Sigmoid colon (tissue), 7 donors: Measurements from ENCODE around the gene DHX29. TPM values are rescaled to one million over a fixed set of nuclear protein-coding genes. Genes with fewer than 3 reads are reported as not detected.

Experiments used
- DNase-seq: peaks from one replicate; pipeline ENCODE4 v3.0.0-alpha.2; 2019
- H3K27ac ChIP-seq, 4 donors: fragments of 200-600 bp; sonication (generic); one replicate each; pipeline ENCODE4 v1.5.1; 2016 to 2019; ENCODE audit warnings: mild to moderate bottlenecking in 1 of 4
- H3K27me3 ChIP-seq, 3 donors: fragments of 200-600 bp; sonication (generic); one replicate each; pipeline ENCODE4 v1.5.1; 2019; ENCODE audit warnings: mild to moderate bottlenecking in 1 of 3
- H3K36me3 ChIP-seq, 4 donors: fragments of 200-600 bp; sonication (generic); one replicate each; pipeline ENCODE4 v1.5.1; 2016 to 2019
- H3K4me1 ChIP-seq, 4 donors: fragments of 200-600 bp; sonication (generic); one replicate each; pipeline ENCODE4 v1.5.1; 2017 to 2019
- H3K4me3 ChIP-seq, 4 donors: fragments of 200-600 bp; sonication (generic); one replicate each; pipeline ENCODE4 v1.5.1; 2017 to 2019; ENCODE audit warnings: mild to moderate bottlenecking in 2 of 4, moderate library complexity in 1 of 4
- H3K9me3 ChIP-seq, 4 donors: fragments of 200-600 bp in 3 of 4; sonication (generic) in 3 of 4; one replicate each; pipeline versions ENCODE4 v1.5.1 to v1.6.1; 2013 to 2019
- EP300 ChIP-seq, 4 donors: sonication (generic); formaldehyde crosslinking; IDR thresholded peaks; one replicate each; pipeline ENCODE4 v1.6.1; 2017; ENCODE audit warnings: antibody characterized with exemption in 4 of 4
- POLR2A ChIP-seq, 2 donors: fragments of 450-650 bp; IDR thresholded peaks; one replicate each; pipeline ENCODE4 v1.6.1; 2016; ENCODE audit warnings: antibody characterized with exemption in 2 of 2, mild to moderate bottlenecking in 2 of 2, moderate library complexity in 2 of 2
- POLR2AphosphoS5 ChIP-seq, 4 donors: sonication (generic); formaldehyde crosslinking; IDR thresholded peaks; one replicate each; pipeline ENCODE4 v1.6.1; 2017; ENCODE audit warnings: antibody characterized with exemption in 4 of 4
- WGBS, 2 donors: extraction: QIAGEN DNeasy Blood & Tissue Kit; methylation state at CpG; one replicate each; pipeline ENCODE4 v1.1.7; 2013; 5-methylcytosine and 5-hydroxymethylcytosine counted together
- intact Hi-C: fragments of 100-400 bp; cut with DNase I; formaldehyde crosslinking; loops from one replicate; pipeline ENCODE4 v1.15.1; 2023
- polyA plus RNA-seq, 3 donors: library from polyadenylated mRNA; stranded (reverse); fragments of 200-250 nt; gene quantifications; one replicate each; pipeline ENCODE4 v1.2.3, GENCODE V29; 2013
- total RNA-seq, 4 donors: library from RNA; depleted of rRNA; stranded (reverse); fragments of >200 nt; gene quantifications; one replicate each; pipeline ENCODE4 v1.1.0, GENCODE V29; 2016
- TF ChIP-seq, protein P1 (sequence below), 4 experiments: fragments of 450-650 bp in 3 of 4; fragments of 200-600 bp in 1 of 4; IDR thresholded peaks; one replicate each; pipeline ENCODE4 v1.5.1; 2016 to 2019; ENCODE audit warnings: antibody characterized with exemption in 4 of 4, mild to moderate bottlenecking in 3 of 4, moderate library complexity in 2 of 4
- donor health status: healthy with polysubstance abuse.
- donor health status: Bipolar disorder and iron deficiency.
- donor health status: healthy.

DHX29 gene
- total and polyA plus RNA-seq, 7 donors: 7.6 to 34.2 (median 28.8) TPM

DNA sequence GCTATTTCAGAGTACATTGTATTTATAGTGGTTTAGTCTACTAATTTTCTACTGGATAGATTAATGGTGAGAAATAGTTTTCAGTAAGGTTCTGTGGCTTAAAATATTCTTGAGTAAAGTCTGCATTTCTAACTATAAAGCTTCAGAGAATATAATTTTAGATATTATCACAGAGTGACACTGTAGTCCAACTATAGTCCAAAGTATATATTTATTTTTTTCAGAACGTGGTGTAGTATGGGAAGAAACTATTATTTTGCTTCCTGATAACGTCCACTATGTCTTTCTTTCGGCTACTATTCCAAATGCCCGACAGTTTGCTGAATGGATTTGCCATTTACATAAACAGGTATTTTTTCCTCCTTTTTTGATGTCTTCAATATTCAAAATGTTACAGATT is 35.6 kb upstream of the DHX29 start:
- TF ChIP-seq POLR2A (IDR thresholded peaks at IDR 0.05) (no peak), EP300 (IDR thresholded peaks at IDR 0.05) (no peak), POLR2AphosphoS5 (IDR thresholded peaks at IDR 0.05) (no peak)
- TF ChIP-seq, protein P1, sequence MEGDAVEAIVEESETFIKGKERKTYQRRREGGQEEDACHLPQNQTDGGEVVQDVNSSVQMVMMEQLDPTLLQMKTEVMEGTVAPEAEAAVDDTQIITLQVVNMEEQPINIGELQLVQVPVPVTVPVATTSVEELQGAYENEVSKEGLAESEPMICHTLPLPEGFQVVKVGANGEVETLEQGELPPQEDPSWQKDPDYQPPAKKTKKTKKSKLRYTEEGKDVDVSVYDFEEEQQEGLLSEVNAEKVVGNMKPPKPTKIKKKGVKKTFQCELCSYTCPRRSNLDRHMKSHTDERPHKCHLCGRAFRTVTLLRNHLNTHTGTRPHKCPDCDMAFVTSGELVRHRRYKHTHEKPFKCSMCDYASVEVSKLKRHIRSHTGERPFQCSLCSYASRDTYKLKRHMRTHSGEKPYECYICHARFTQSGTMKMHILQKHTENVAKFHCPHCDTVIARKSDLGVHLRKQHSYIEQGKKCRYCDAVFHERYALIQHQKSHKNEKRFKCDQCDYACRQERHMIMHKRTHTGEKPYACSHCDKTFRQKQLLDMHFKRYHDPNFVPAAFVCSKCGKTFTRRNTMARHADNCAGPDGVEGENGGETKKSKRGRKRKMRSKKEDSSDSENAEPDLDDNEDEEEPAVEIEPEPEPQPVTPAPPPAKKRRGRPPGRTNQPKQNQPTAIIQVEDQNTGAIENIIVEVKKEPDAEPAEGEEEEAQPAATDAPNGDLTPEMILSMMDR (IDR thresholded peaks at IDR 0.05): no peak
- Histone ChIP-seq H3K36me3 (peaks cover under 1 to 39% (median 15%) of the 10 kb centered on the region in 4 donors), H3K9me3 (no peaks in the 10 kb centered on the region), H3K27ac (peak overlapping the region in 2 of 4 donors; percentile 4 to 36), H3K4me1 (peaks cover 0 to 29% (median 16%) of the 10 kb centered on the region in 4 donors), H3K4me3 (peak overlapping the region in 1 of 4 donors; percentile 12), H3K27me3 (no peaks in the 10 kb centered on the region)
- intact Hi-C loops: loop anchor here (5.0 to 10.0 kb wide), 2 partner anchors 59 to 192 kb away; partner anchors contain the start of gene PLPP1
- WGBS, 2 donors: 78 to 86% methylated on average over 4 of the region's 4 CpGs
- no peak for DNase-seq

DNA sequence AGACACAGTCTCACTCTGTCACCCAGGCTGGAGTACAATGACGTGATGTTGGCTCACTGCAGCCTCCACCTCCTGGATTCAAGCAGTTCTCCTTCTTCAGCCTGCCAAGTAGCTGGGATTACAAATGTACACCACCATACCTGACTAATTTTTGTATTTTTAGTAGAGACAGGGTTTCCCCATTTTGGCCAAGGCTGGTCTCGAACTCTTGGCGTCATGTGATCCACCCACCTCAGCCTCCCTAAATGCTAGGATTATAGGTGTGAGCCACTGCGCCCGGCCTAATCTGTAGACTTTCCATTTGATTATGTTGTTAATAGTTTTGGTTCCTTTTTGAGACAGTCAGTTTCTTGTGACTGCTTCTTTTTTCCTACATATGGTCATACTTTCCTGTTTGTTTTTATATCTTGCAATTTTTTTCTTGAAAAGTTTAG is 31.3 kb upstream of the DHX29 start:
- Histone ChIP-seq H3K4me3 (no peak overlapping the region), H3K27me3 (no peaks in the 10 kb centered on the region), H3K4me1 (peaks cover 0 to 27% (median 11%) of the 10 kb centered on the region in 4 donors), H3K27ac (no peak overlapping the region), H3K36me3 (peaks cover 0 to 10% (median 0%) of the 10 kb centered on the region in 4 donors), H3K9me3 (no peaks in the 10 kb centered on the region)
- 72 to 93% methylated on average over 5 of the region's 5 CpGs for WGBS, 2 donors
- TF ChIP-seq EP300 (IDR thresholded peaks at IDR 0.05) (no peak), POLR2A (IDR thresholded peaks at IDR 0.05) (no peak), POLR2AphosphoS5 (IDR thresholded peaks at IDR 0.05) (no peak)
- TF ChIP-seq, protein P1 (IDR thresholded peaks at IDR 0.05): no peak
- DNase-seq: no peak
- intact Hi-C loops: no loop called here

DNA sequence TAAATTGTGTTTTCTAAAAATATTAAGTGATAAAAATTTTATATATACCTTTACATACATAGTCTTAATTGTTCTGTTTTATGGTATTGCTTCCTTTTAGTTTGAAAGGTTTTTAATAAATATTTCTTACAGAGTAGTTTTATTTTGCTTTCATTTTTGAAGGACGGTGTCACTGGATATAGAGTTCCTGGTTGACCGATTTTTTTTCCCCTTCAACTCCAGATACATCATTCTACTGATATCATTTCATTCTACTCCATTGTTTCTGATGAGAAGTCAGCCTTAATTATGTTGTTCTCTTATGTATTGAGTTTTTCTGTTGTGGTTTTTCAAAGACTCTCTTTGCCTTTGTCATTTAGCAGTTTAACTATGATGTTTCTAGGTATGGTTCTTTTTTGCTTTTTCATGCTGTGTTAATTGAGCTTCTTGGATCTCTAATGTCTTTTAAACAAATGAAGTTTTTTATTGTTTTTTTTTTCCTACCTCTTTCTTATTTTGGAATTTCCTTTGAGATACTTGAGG is 30.7 kb upstream of the DHX29 start:
- H3K36me3 ChIP-seq: peaks cover 0 to 17% (median 0%) of the 10 kb centered on the region in 4 donors
- H3K27ac ChIP-seq: no peak overlapping the region
- no peak overlapping the region for H3K4me3 ChIP-seq
- peaks cover 0 to 21% (median 4%) of the 10 kb centered on the region in 4 donors for H3K4me1 ChIP-seq
- WGBS, 2 donors: 74 to 82% methylated on average over 2 of the region's 2 CpGs
- no peaks in the 10 kb centered on the region for H3K27me3 ChIP-seq
- intact Hi-C loops: no loop called here
- H3K9me3 ChIP-seq: no peaks in the 10 kb centered on the region
- TF ChIP-seq EP300 (IDR thresholded peaks at IDR 0.05): no peak
- no peak for TF ChIP-seq POLR2AphosphoS5 (IDR thresholded peaks at IDR 0.05)
- TF ChIP-seq, protein P1 (IDR thresholded peaks at IDR 0.05): no peak
- no peak for TF ChIP-seq POLR2A (IDR thresholded peaks at IDR 0.05)
- no peak for DNase-seq

DNA sequence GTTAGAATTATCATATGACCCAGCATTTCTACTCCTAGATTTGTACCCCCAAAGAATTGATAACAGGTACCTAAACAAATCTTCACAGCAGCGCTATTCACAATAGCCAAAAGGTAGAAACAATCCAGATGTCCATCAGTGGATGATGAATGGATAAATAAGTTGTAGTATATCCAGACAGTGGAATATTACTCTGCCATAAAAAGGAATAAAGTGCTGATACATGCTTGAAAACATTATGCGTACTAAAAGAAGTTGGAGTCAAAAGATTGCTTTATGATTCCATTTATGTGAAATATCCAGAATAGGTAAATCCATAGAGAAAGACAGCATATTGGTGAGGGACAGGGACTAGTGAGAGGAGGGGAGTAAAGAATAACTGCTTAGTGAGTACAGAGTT is 26.3 kb upstream of the DHX29 start:
- 98 to 99% methylated on average over 2 of the region's 2 CpGs for WGBS, 2 donors
- no peak overlapping the region for H3K27ac ChIP-seq
- H3K4me3 ChIP-seq: no peak overlapping the region
- no peak for DNase-seq
- no peaks in the 10 kb centered on the region for H3K9me3 ChIP-seq
- H3K4me1 ChIP-seq: peaks cover 0 to 6% (median 0%) of the 10 kb centered on the region in 4 donors
- peaks cover 0 to 41% (median 2%) of the 10 kb centered on the region in 4 donors for H3K36me3 ChIP-seq
- H3K27me3 ChIP-seq: no peaks in the 10 kb centered on the region
- no peak for TF ChIP-seq POLR2AphosphoS5 (IDR thresholded peaks at IDR 0.05)
- no peak for TF ChIP-seq POLR2A (IDR thresholded peaks at IDR 0.05)
- TF ChIP-seq, protein P1 (IDR thresholded peaks at IDR 0.05): no peak
- no peak for TF ChIP-seq EP300 (IDR thresholded peaks at IDR 0.05)
- intact Hi-C loops: no loop called here
